HepG2 (cell line): ENCODE measurements around the gene WBP1. TPM values are rescaled to one million over a fixed set of nuclear protein-coding genes. Genes with fewer than 3 reads are reported as not detected.

ENCODE experiments used
- ATF6 ChIP-seq: sonication (generic); formaldehyde crosslinking; conservative IDR thresholded peaks from 2 replicates; pipeline ENCODE4 v1.4.0; 2020; ENCODE audit warnings: missing genetic modification reagents
- GZF1 ChIP-seq: sonication (generic); formaldehyde crosslinking; IDR thresholded peaks from 2 replicates; pipeline ENCODE4 v1.5.1; 2020; ENCODE audit warnings: mild to moderate bottlenecking, missing genetic modification reagents
- HNF4A ChIP-seq: sonication (generic); formaldehyde crosslinking; IDR thresholded peaks from 2 replicates; pipeline ENCODE4 v1.4.0; 2020; ENCODE audit warnings: missing genetic modification reagents
- IKZF4 ChIP-seq: sonication (generic); formaldehyde crosslinking; IDR thresholded peaks from 2 replicates; pipeline ENCODE4 v1.5.1; 2020; ENCODE audit warnings: borderline replicate concordance, mild to moderate bottlenecking, low read depth, missing genetic modification reagents; ENCODE audit errors: not compliant biosample characterization
- IRF2 ChIP-seq: IDR thresholded peaks from 2 replicates; pipeline ENCODE4 v1.6.1; 2018; ENCODE audit warnings: missing genetic modification reagents, missing compliant biosample characterization
- KDM1A ChIP-seq: IDR thresholded peaks from 2 replicates; pipeline ENCODE4 v1.6.1; 2016; ENCODE audit warnings: missing compliant biosample characterization
- KDM5A ChIP-seq: fragments of 200-600 bp; sonication (generic); IDR thresholded peaks from 2 replicates; pipeline ENCODE4 v1.7.0; 2018; ENCODE audit warnings: antibody characterized with exemption, mild to moderate bottlenecking, low read length, borderline replicate concordance
- KLF15 ChIP-seq: sonication (generic); formaldehyde crosslinking; IDR thresholded peaks from 2 replicates; pipeline ENCODE4 v1.8.1; 2023; ENCODE audit warnings: borderline replicate concordance, mild to moderate bottlenecking, inconsistent platforms, missing genetic modification reagents, mixed read lengths
- KLF6 ChIP-seq: IDR thresholded peaks from 2 replicates; pipeline ENCODE4 v1.8.0; 2016; ENCODE audit warnings: missing biosample characterization, missing genetic modification reagents
- MTA1 ChIP-seq: sonication (generic); formaldehyde crosslinking; IDR thresholded peaks from 2 replicates; pipeline ENCODE4 v1.4.0; 2020; ENCODE audit warnings: missing genetic modification reagents, mild to moderate bottlenecking, borderline replicate concordance
- NFE2L2 ChIP-seq: fragments of 150-350 bp; IDR thresholded peaks from 2 replicates; pipeline ENCODE4 v1.6.1; 2014; ENCODE audit warnings: low read length
- NPAS2 ChIP-seq: sonication (generic); formaldehyde crosslinking; IDR thresholded peaks from 2 replicates; pipeline ENCODE4 v1.8.0; 2022; ENCODE audit warnings: mild to moderate bottlenecking, missing genetic modification reagents, borderline replicate concordance
- RBM39 ChIP-seq: fragments of 200-400 bp; formaldehyde crosslinking; IDR thresholded peaks from one replicate; pipeline ENCODE4 v1.6.1; 2018; ENCODE audit warnings: antibody characterized with exemption, mild to moderate bottlenecking, low read depth, low read length; ENCODE audit not compliant: poor library complexity, severe bottlenecking
- REXO4 ChIP-seq: sonication (generic); formaldehyde crosslinking; IDR thresholded peaks from 2 replicates; pipeline ENCODE4 v1.8.0; 2022; ENCODE audit warnings: missing genetic modification reagents, mild to moderate bottlenecking, borderline replicate concordance
- SALL1 ChIP-seq: sonication (generic); formaldehyde crosslinking; IDR thresholded peaks from 2 replicates; pipeline ENCODE4 v1.8.0; 2022; ENCODE audit warnings: mild to moderate bottlenecking, missing genetic modification reagents
- SRSF1 ChIP-seq: fragments of 200-400 bp; formaldehyde crosslinking; optimal IDR thresholded peaks from 2 replicates; pipeline ENCODE3; 2017; ENCODE audit warnings: mild to moderate bottlenecking, low read depth, low read length, moderate library complexity
- ZKSCAN1 ChIP-seq: fragments of 150-350 bp; IDR thresholded peaks from 2 replicates; pipeline ENCODE4 v1.6.1; 2014; ENCODE audit warnings: low read length
- ZNF232 ChIP-seq: sonication (generic); formaldehyde crosslinking; IDR thresholded peaks from 2 replicates; pipeline ENCODE4 v1.4.0; 2020; ENCODE audit warnings: missing genetic modification reagents, borderline replicate concordance
- ZNF44 ChIP-seq: sonication (generic); formaldehyde crosslinking; IDR thresholded peaks from 2 replicates; pipeline ENCODE4 v1.5.1; 2020; ENCODE audit warnings: mild to moderate bottlenecking, missing genetic modification reagents
- ZNF589 ChIP-seq: sonication (generic); formaldehyde crosslinking; conservative IDR thresholded peaks from 2 replicates; pipeline ENCODE4 v1.8.0; 2022; ENCODE audit warnings: mild to moderate bottlenecking, moderate library complexity, missing genetic modification reagents
- ZNF672 ChIP-seq: sonication (generic); formaldehyde crosslinking; IDR thresholded peaks from 2 replicates; pipeline ENCODE4 v1.8.1; 2022; ENCODE audit warnings: missing genetic modification reagents
- ZNF710 ChIP-seq: sonication (generic); formaldehyde crosslinking; IDR thresholded peaks from 2 replicates; pipeline ENCODE4 v1.5.0; 2020; ENCODE audit warnings: mild to moderate bottlenecking, missing genetic modification reagents, borderline replicate concordance
- polyA plus RNA-seq, 8 experiments: library from polyadenylated mRNA; depleted of rRNA in 3 of 8; stranded (reverse) in 7 of 8; unstranded in 1 of 8; fragments of >200 nt; fragmentation: Illumina TruSeq in 4 of 8; extraction: Trizol in 4 of 8; gene quantifications; 2 replicates each; pipeline versions ENCODE4 v1.2.1 to v1.2.3, GENCODE V29; 2011 to 2016; ENCODE audit warnings: low read depth in 4 of 8, missing spikeins in 1 of 8, mixed read lengths in 1 of 8; ENCODE audit not compliant: insufficient read depth in 1 of 8
- total RNA-seq, 5 experiments: library from RNA; depleted of rRNA; stranded (reverse); fragments of >200 nt; fragmentation: Illumina TruSeq; extraction: Trizol; gene quantifications; 2 replicates each; pipeline ENCODE4 v1.2.3, GENCODE V29; 2016; ENCODE audit warnings: low read depth in 1 of 5
- TF ChIP-seq, protein P1 (sequence below): sonication (generic); formaldehyde crosslinking; IDR thresholded peaks from 2 replicates; pipeline ENCODE4 v1.5.0; 2020; ENCODE audit warnings: mild to moderate bottlenecking, missing genetic modification reagents

WBP1 gene
- total and polyA plus RNA-seq, 2 of the 13 experiments (the other 11 are each of a cell fraction or from before 2014, with no cell fraction given) = 38.8 to 85.7 TPM

- no peak for TF ChIP-seq ATF6
- TF ChIP-seq IKZF4 (CRISPR knock-in tag) = peak; percentile 74
- 0 out of 2 replicates have a peak, but pooled peaks have one; percentile 50 for TF ChIP-seq KDM1A (CRISPR knock-in tag)
- TF ChIP-seq ZNF589 (CRISPR knock-in tag) = peak; percentile 95; the same call in 1 of the 2 replicates
- TF ChIP-seq NFE2L2 = no peak
- no peak for TF ChIP-seq REXO4 (CRISPR knock-in tag)
- TF ChIP-seq HNF4A (CRISPR knock-in tag) = peak; percentile 95
- peak; percentile 53; the same call in 1 of the 2 replicates for TF ChIP-seq KLF6 (CRISPR knock-in tag)
- no peak for TF ChIP-seq ZNF232
- no peak for TF ChIP-seq KLF15
- TF ChIP-seq GZF1 (CRISPR knock-in tag) = 0 out of 2 replicates have a peak, but pooled peaks have one; percentile 20
- peak; percentile 59 for TF ChIP-seq IRF2 (CRISPR knock-in tag)
- peak; percentile 91 for TF ChIP-seq ZNF672 (CRISPR knock-in tag)
- TF ChIP-seq ZNF44 (CRISPR knock-in tag) = peak; percentile 69; the same call in 1 of the 2 replicates
- TF ChIP-seq MTA1 = peak; percentile 81
- TF ChIP-seq RBM39 = no peak
- TF ChIP-seq KDM5A = peak; percentile 51; the same call in 1 of the 2 replicates
- 0 out of 2 replicates have a peak, but pooled peaks have one; percentile 10 for TF ChIP-seq ZKSCAN1
- TF ChIP-seq NPAS2 (CRISPR knock-in tag) = no peak
- TF ChIP-seq SRSF1 = no peak
- peak; percentile 90 for TF ChIP-seq SALL1 (CRISPR knock-in tag)
- peak; percentile 76; the same call in 1 of the 2 replicates for TF ChIP-seq ZNF710 (CRISPR knock-in tag)
- TF ChIP-seq, protein P1, sequence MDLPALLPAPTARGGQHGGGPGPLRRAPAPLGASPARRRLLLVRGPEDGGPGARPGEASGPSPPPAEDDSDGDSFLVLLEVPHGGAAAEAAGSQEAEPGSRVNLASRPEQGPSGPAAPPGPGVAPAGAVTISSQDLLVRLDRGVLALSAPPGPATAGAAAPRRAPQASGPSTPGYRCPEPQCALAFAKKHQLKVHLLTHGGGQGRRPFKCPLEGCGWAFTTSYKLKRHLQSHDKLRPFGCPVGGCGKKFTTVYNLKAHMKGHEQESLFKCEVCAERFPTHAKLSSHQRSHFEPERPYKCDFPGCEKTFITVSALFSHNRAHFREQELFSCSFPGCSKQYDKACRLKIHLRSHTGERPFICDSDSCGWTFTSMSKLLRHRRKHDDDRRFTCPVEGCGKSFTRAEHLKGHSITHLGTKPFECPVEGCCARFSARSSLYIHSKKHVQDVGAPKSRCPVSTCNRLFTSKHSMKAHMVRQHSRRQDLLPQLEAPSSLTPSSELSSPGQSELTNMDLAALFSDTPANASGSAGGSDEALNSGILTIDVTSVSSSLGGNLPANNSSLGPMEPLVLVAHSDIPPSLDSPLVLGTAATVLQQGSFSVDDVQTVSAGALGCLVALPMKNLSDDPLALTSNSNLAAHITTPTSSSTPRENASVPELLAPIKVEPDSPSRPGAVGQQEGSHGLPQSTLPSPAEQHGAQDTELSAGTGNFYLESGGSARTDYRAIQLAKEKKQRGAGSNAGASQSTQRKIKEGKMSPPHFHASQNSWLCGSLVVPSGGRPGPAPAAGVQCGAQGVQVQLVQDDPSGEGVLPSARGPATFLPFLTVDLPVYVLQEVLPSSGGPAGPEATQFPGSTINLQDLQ = no peak
These were observed 30.6 kb downstream of the WBP1 start (continued) for GRCh38 chr2:74488643-74489481.
